ENCODE results near the gene ARHGEF28. TPM values are rescaled to one million over a fixed set of nuclear protein-coding genes. Genes with fewer than 3 reads are reported as not detected.

Gene ARHGEF28
- total and polyA plus RNA-seq, 10 of the 15 experiments (the other 5 are each of a cell fraction or from before 2014, with no cell fraction given) = 0.10 to 0.72 (median 0.22) TPM; not detected in 2

DNA sequence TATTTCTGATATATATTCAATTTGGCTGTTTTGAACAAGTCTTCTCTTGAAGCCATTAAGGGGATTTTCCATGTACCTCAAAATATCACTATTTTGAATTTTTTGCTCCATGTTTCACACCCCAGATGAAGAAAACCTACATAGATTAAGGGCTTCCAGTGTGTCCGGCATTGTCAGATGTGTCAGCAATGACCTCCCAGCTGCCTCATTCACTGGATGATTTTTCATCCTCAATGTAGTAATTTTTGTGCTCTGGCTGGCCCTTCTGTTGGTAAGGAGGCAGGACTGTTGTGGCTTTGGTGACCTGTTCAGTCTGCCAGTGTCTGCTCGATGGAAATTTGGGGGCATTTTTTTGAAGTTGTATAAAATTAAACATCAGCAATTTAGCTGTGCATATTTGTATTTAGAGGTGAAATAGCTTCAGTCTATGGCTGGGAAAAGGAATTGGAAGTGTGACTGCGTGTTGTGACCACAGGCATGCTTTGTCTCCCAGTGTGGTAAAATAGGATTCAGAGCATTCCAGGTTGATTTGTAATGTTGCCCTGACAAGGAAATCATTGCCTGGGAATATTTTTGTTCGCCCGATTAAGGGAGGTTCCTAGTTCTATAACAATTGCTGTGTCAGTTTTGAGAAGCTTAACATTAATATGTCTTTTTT is 312.4 kb downstream of the ARHGEF28 start:
- ChIA-PET CTCF (interaction anchor here (0.8 kb wide), 1 partner anchor 53 kb away, joined by 3 read pairs; no protein-coding TSS in a partner anchor), POLR2A (no interaction called here), RAD21 (ENCODE audit: unreplicated experiment) (interaction anchor here (0.6 kb wide), 1 partner anchor 8 kb away, joined by 3 read pairs; no protein-coding TSS in a partner anchor), SMC1A (ENCODE audit: uncharacterized antibody, unreplicated experiment) (interaction anchor here (1.9 kb wide), 1 partner anchor 37 kb away, joined by 7 read pairs; no protein-coding TSS in a partner anchor)
- H4K20me1 ChIP-seq (ENCODE audit: control insufficient read depth, insufficient read depth) = no peaks in the 10 kb centered on the region
- no TSS peak for BruUV-seq (replicated peaks)
- no peak overlapping the region for H3K9ac ChIP-seq (ENCODE audit: control insufficient read depth, insufficient read depth, low read length)
- no peaks in the 10 kb centered on the region for H3K9me3 ChIP-seq (replicated peaks; ENCODE audit: control insufficient read depth, insufficient read depth, low read length)
- no peaks in the 10 kb centered on the region for H3K27me3 ChIP-seq (replicated peaks in 1 of 2; ENCODE audit: control insufficient read depth in 2 of 2, insufficient read depth in 2 of 2, low read length in 1 of 2)
- ATAC-seq = no peak
- H2AFZ ChIP-seq (ENCODE audit: control insufficient read depth, low read depth, low read length) = no peak overlapping the region
- no peaks in the 10 kb centered on the region for H3K4me1 ChIP-seq (ENCODE audit: control insufficient read depth, insufficient read depth, low read length)
- no peak for DNase-seq (ENCODE audit: low read depth, low spot score)
- H3K27ac ChIP-seq (ENCODE audit: control insufficient read depth, insufficient read depth) = no peak overlapping the region
- in situ Hi-C loops (cut with MboI) (no loop called here), intact Hi-C loops (cut with micrococcal nuclease; ENCODE audit: unreplicated experiment) (no loop called here)
- no peaks in the 10 kb centered on the region for H3K36me3 ChIP-seq (ENCODE audit: control insufficient read depth in 2 of 2, insufficient read depth in 2 of 2, low read length in 1 of 2)
- H3K4me2 ChIP-seq (ENCODE audit: control insufficient read depth, insufficient read depth) = no peak overlapping the region
- WGBS (ENCODE audit: insufficient coverage, insufficient replicate concordance, low lambda C conversion rate, missing lambda C conversion rate) = 60% methylated on average over 5 of the region's 5 CpGs
- H3K4me3 ChIP-seq = no peak overlapping the region
- FAIRE-seq = no peak
- no peaks in the 10 kb centered on the region for H3K79me2 ChIP-seq (ENCODE audit: control insufficient read depth, insufficient read depth, low read length)
- no peak for TF ChIP-seq RB1 (IDR thresholded peaks at IDR 0.05; ENCODE audit: borderline replicate concordance)
- no peak for TF ChIP-seq POLR2AphosphoS2 (IDR thresholded peaks at IDR 0.05; ENCODE audit: low read depth, low read length)
- TF ChIP-seq HDAC6 (IDR thresholded peaks at IDR 0.05; ENCODE audit: unreplicated experiment) = no peak
- no peak for TF ChIP-seq SUPT20H (IDR thresholded peaks at IDR 0.05; ENCODE audit: borderline replicate concordance, control insufficient read depth, low read depth, low read length)
- TF ChIP-seq ZSCAN29 (IDR thresholded peaks at IDR 0.05) = no peak
- TF ChIP-seq, protein P1, sequence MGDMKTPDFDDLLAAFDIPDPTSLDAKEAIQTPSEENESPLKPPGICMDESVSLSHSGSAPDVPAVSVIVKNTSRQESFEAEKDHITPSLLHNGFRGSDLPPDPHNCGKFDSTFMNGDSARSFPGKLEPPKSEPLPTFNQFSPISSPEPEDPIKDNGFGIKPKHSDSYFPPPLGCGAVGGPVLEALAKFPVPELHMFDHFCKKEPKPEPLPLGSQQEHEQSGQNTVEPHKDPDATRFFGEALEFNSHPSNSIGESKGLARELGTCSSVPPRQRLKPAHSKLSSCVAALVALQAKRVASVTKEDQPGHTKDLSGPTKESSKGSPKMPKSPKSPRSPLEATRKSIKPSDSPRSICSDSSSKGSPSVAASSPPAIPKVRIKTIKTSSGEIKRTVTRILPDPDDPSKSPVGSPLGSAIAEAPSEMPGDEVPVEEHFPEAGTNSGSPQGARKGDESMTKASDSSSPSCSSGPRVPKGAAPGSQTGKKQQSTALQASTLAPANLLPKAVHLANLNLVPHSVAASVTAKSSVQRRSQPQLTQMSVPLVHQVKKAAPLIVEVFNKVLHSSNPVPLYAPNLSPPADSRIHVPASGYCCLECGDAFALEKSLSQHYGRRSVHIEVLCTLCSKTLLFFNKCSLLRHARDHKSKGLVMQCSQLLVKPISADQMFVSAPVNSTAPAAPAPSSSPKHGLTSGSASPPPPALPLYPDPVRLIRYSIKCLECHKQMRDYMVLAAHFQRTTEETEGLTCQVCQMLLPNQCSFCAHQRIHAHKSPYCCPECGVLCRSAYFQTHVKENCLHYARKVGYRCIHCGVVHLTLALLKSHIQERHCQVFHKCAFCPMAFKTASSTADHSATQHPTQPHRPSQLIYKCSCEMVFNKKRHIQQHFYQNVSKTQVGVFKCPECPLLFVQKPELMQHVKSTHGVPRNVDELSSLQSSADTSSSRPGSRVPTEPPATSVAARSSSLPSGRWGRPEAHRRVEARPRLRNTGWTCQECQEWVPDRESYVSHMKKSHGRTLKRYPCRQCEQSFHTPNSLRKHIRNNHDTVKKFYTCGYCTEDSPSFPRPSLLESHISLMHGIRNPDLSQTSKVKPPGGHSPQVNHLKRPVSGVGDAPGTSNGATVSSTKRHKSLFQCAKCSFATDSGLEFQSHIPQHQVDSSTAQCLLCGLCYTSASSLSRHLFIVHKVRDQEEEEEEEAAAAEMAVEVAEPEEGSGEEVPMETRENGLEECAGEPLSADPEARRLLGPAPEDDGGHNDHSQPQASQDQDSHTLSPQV (IDR thresholded peaks at IDR 0.05) = no peak
- no peak for TF ChIP-seq HDAC2 (IDR thresholded peaks at IDR 0.05)
- TF ChIP-seq CHD4 (IDR thresholded peaks at IDR 0.05) = no peak
- TF ChIP-seq, protein P2, sequence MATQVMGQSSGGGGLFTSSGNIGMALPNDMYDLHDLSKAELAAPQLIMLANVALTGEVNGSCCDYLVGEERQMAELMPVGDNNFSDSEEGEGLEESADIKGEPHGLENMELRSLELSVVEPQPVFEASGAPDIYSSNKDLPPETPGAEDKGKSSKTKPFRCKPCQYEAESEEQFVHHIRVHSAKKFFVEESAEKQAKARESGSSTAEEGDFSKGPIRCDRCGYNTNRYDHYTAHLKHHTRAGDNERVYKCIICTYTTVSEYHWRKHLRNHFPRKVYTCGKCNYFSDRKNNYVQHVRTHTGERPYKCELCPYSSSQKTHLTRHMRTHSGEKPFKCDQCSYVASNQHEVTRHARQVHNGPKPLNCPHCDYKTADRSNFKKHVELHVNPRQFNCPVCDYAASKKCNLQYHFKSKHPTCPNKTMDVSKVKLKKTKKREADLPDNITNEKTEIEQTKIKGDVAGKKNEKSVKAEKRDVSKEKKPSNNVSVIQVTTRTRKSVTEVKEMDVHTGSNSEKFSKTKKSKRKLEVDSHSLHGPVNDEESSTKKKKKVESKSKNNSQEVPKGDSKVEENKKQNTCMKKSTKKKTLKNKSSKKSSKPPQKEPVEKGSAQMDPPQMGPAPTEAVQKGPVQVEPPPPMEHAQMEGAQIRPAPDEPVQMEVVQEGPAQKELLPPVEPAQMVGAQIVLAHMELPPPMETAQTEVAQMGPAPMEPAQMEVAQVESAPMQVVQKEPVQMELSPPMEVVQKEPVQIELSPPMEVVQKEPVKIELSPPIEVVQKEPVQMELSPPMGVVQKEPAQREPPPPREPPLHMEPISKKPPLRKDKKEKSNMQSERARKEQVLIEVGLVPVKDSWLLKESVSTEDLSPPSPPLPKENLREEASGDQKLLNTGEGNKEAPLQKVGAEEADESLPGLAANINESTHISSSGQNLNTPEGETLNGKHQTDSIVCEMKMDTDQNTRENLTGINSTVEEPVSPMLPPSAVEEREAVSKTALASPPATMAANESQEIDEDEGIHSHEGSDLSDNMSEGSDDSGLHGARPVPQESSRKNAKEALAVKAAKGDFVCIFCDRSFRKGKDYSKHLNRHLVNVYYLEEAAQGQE (IDR thresholded peaks at IDR 0.05; ENCODE audit: low read depth, low read length) = no peak
- TF ChIP-seq, protein P3, sequence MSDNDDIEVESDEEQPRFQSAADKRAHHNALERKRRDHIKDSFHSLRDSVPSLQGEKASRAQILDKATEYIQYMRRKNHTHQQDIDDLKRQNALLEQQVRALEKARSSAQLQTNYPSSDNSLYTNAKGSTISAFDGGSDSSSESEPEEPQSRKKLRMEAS (IDR thresholded peaks at IDR 0.05; ENCODE audit: low read depth, low read length) = no peak
- TF ChIP-seq, protein P4, sequence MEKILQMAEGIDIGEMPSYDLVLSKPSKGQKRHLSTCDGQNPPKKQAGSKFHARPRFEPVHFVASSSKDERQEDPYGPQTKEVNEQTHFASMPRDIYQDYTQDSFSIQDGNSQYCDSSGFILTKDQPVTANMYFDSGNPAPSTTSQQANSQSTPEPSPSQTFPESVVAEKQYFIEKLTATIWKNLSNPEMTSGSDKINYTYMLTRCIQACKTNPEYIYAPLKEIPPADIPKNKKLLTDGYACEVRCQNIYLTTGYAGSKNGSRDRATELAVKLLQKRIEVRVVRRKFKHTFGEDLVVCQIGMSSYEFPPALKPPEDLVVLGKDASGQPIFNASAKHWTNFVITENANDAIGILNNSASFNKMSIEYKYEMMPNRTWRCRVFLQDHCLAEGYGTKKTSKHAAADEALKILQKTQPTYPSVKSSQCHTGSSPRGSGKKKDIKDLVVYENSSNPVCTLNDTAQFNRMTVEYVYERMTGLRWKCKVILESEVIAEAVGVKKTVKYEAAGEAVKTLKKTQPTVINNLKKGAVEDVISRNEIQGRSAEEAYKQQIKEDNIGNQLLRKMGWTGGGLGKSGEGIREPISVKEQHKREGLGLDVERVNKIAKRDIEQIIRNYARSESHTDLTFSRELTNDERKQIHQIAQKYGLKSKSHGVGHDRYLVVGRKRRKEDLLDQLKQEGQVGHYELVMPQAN (conservative IDR thresholded peaks at IDR 0.05) = no peak
- no peak for TF ChIP-seq JUNB (IDR thresholded peaks at IDR 0.05)
- TF ChIP-seq TBL1XR1 (IDR thresholded peaks at IDR 0.05; ENCODE audit: low read depth, low read length) = no peak

Measured in GM12878 (cell line).